OCI-LY1 (cell line): ENCODE measurements around the gene KIF13A.

Source experiments
- H2AFZ ChIP-seq: fragments of 200-600 bp; sonication (generic), shearing (Covaris generic); 2 replicates; pipeline ENCODE4 v1.6.0; 2014; ENCODE audit warnings: antibody characterized with exemption, mild to moderate bottlenecking, low read length
- H3F3A ChIP-seq: fragments of 200-600 bp; sonication (generic), shearing (Covaris generic); 2 replicates; pipeline ENCODE4 v1.6.0; 2014; ENCODE audit warnings: mild to moderate bottlenecking, antibody characterized with exemption, low read length, moderate library complexity; ENCODE audit not compliant: insufficient read depth
- H3K27ac ChIP-seq: fragments of 200-600 bp; sonication (generic); 2 replicates; pipeline ENCODE4 v1.5.1; 2014; ENCODE audit warnings: low read length, mixed run types, mild to moderate bottlenecking, low read depth; ENCODE audit not compliant: poor library complexity, severe bottlenecking
- H3K27me3 ChIP-seq: fragments of 200-600 bp; sonication (generic); 2 replicates; pipeline ENCODE4 v1.6.0; 2014; ENCODE audit warnings: antibody characterized with exemption, mild to moderate bottlenecking, low read length, moderate library complexity; ENCODE audit not compliant: insufficient read depth
- H3K36me3 ChIP-seq: fragments of 200-600 bp; sonication (generic); 2 replicates; pipeline ENCODE4 v1.6.1; 2014; ENCODE audit warnings: mild to moderate bottlenecking, antibody characterized with exemption, low read length, moderate library complexity, mixed read lengths; ENCODE audit not compliant: insufficient read depth
- H3K4me1 ChIP-seq: fragments of 200-600 bp; sonication (generic); 2 replicates; pipeline ENCODE4 v1.5.1; 2014; ENCODE audit warnings: mild to moderate bottlenecking, low read length, moderate library complexity; ENCODE audit not compliant: insufficient read depth, severe bottlenecking
- H3K4me2 ChIP-seq: fragments of 200-600 bp; sonication (generic), shearing (Covaris generic); 2 replicates; pipeline ENCODE4 v1.6.1; 2014; ENCODE audit warnings: low read length
- H3K4me3 ChIP-seq: fragments of 200-600 bp; sonication (generic); 2 replicates; pipeline ENCODE4 v1.5.1; 2014; ENCODE audit warnings: low read length, low read depth, mild to moderate bottlenecking, mixed read lengths; ENCODE audit not compliant: poor library complexity, severe bottlenecking
- H3K79me2 ChIP-seq: fragments of 200-600 bp; shearing (Covaris generic); 2 replicates; pipeline ENCODE4 v1.6.1; 2016; ENCODE audit warnings: mixed run types, low read length, mixed read lengths; ENCODE audit not compliant: insufficient read depth
- H3K9ac ChIP-seq: fragments of 200-600 bp; sonication (generic), shearing (Covaris generic); 2 replicates; pipeline ENCODE4 v1.6.1; 2014; ENCODE audit warnings: mild to moderate bottlenecking, low read length, mixed read lengths
- H3K9me2 ChIP-seq: fragments of 200-600 bp; sonication (generic), shearing (Covaris generic); 2 replicates; pipeline ENCODE4 v1.6.1; 2014; ENCODE audit warnings: low read depth, mild to moderate bottlenecking, low read length, mixed read lengths
- H3K9me3 ChIP-seq: fragments of 200-600 bp; shearing (Covaris generic); 2 replicates; pipeline ENCODE4 v1.6.1; 2014; ENCODE audit warnings: low read length, mixed read lengths
- H4K20me1 ChIP-seq: fragments of 200-600 bp; sonication (generic), shearing (Covaris generic); 2 replicates; pipeline ENCODE4 v1.6.0; 2016; ENCODE audit warnings: mild to moderate bottlenecking, low read length; ENCODE audit not compliant: insufficient read depth
- CTCF ChIP-seq: fragments of 200-600 bp; sonication (generic), shearing (Covaris generic); IDR thresholded peaks from 2 replicates; pipeline ENCODE4 v1.5.1; 2017; ENCODE audit warnings: mild to moderate bottlenecking, antibody characterized with exemption, low read length, moderate library complexity, mixed read lengths
- EZH2 ChIP-seq: fragments of 200-600 bp; sonication (generic), shearing (Covaris generic); IDR thresholded peaks from 2 replicates; pipeline ENCODE4 v1.8.0; 2017; ENCODE audit warnings: borderline replicate concordance, mixed run types, mild to moderate bottlenecking, antibody characterized with exemption, low read length, moderate library complexity, mixed read lengths

KIF13A gene

GRCh38 chr6:17851001-17851719 lies 136.3 kb downstream of the KIF13A start:
- no peaks in the 10 kb centered on the region for H3K4me1 ChIP-seq
- no peaks in the 10 kb centered on the region for H3K36me3 ChIP-seq
- TF ChIP-seq EZH2: no peak
- TF ChIP-seq CTCF: no peak
- no peak overlapping the region for H3K9ac ChIP-seq
- H3K4me3 ChIP-seq: no peak overlapping the region
- no peak overlapping the region for H3K4me2 ChIP-seq
- H3F3A ChIP-seq: no peaks in the 10 kb centered on the region
- no peaks in the 10 kb centered on the region for H4K20me1 ChIP-seq
- H3K9me2 ChIP-seq: no peaks in the 10 kb centered on the region
- no peak overlapping the region for H2AFZ ChIP-seq
- no peaks in the 10 kb centered on the region for H3K79me2 ChIP-seq
- H3K27ac ChIP-seq: no peak overlapping the region
- H3K27me3 ChIP-seq: no peaks in the 10 kb centered on the region
- no peaks in the 10 kb centered on the region for H3K9me3 ChIP-seq

GRCh38 chr6:17850281-17850680 lies 137.2 kb downstream of the KIF13A start:
- Histone ChIP-seq H2AFZ (no peak overlapping the region), H3K4me2 (no peak overlapping the region), H3K4me1 (no peaks in the 10 kb centered on the region), H3K9ac (no peak overlapping the region), H3K9me3 (no peaks in the 10 kb centered on the region), H3K79me2 (no peaks in the 10 kb centered on the region), H3K27me3 (no peaks in the 10 kb centered on the region), H3K9me2 (no peaks in the 10 kb centered on the region), H3F3A (no peaks in the 10 kb centered on the region), H3K27ac (no peak overlapping the region), H3K4me3 (no peak overlapping the region), H4K20me1 (no peaks in the 10 kb centered on the region), H3K36me3 (no peaks in the 10 kb centered on the region)
- no peak for TF ChIP-seq EZH2
- no peak for TF ChIP-seq CTCF

GRCh38 chr6:17847203-17847760 lies 140.2 kb downstream of the KIF13A start:
- H3K9me2 ChIP-seq: no peaks in the 10 kb centered on the region
- H3F3A ChIP-seq: no peaks in the 10 kb centered on the region
- no peaks in the 10 kb centered on the region for H3K4me1 ChIP-seq
- H4K20me1 ChIP-seq: no peaks in the 10 kb centered on the region
- no peaks in the 10 kb centered on the region for H3K9me3 ChIP-seq
- TF ChIP-seq EZH2: no peak
- no peak for TF ChIP-seq CTCF
- H2AFZ ChIP-seq: no peak overlapping the region
- H3K79me2 ChIP-seq: no peaks in the 10 kb centered on the region
- no peak overlapping the region for H3K4me2 ChIP-seq
- no peak overlapping the region for H3K9ac ChIP-seq
- no peak overlapping the region for H3K27ac ChIP-seq
- no peaks in the 10 kb centered on the region for H3K36me3 ChIP-seq
- no peaks in the 10 kb centered on the region for H3K27me3 ChIP-seq
- no peak overlapping the region for H3K4me3 ChIP-seq
